ENCODE data around the gene TANC1. TPM values are rescaled to one million over a fixed set of nuclear protein-coding genes. Genes with fewer than 3 reads are reported as not detected.

The TANC1 gene
- total RNA-seq, 4 donors from 2014 or later: 20.6 to 64.8 (median 31.5) TPM

DNA sequence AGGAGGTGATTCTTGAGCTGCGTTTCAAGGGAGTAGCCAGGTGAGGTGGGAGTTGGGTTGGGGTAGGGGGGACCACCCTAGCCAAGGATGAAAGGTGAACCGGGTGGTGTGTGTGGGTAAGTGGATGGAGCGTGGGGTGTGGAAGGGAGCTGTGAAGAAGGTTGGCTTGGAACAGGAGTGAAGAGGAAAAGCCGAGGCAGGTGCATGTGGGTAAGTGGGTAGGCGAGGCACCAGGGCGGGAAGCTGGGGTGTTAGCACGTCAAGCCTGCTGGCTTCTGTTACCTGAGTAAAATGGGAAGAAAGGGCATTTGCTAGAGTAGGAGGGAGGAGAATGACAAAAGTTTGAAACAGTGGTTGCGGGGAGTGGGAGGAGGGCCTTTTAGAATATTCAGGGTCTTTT lies 31.6 kb downstream of the TANC1 start:
- TF ChIP-seq CTCF (IDR thresholded peaks at IDR 0.05; ENCODE audit: low read depth): no peak

GRCh38 chr2:159002462-159003111 lies 34.1 kb downstream of the TANC1 start:
- no peak for TF ChIP-seq CTCF (IDR thresholded peaks at IDR 0.05; ENCODE audit: low read depth)

DNA sequence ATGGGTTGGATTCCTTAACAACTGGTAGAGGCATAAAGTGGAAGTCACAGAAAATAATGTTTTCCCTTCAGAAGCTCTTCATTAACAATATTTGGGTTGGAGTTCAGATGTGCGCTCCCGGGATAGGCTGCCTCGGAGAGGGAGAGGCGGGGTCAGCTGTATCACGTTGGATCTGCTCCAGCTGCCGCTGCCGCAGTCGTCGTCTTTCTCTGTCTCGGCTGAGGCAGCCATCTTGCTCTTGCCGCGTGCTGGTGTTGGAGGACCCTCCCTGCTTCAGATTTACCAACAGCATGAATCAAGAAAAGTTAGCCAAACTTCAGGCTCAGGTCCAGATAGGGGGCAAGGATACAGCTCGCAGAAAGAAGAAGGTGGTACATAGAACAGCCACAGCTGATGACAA lies 35.1 kb downstream of the TANC1 start:
- no peak for TF ChIP-seq CTCF (IDR thresholded peaks at IDR 0.05; ENCODE audit: low read depth)

- TF ChIP-seq CTCF (IDR thresholded peaks at IDR 0.05; ENCODE audit: low read depth): no peak
These were observed 36.4 kb downstream of the TANC1 start for GRCh38 chr2:159004849-159005248.

- no peak for TF ChIP-seq CTCF (IDR thresholded peaks at IDR 0.05; ENCODE audit: low read depth)
These were observed 41.5 kb downstream of the TANC1 start for GRCh38 chr2:159009940-159010339.

- TF ChIP-seq CTCF (IDR thresholded peaks at IDR 0.05; ENCODE audit: low read depth): no peak
These were observed 41.9 kb downstream of the TANC1 start for GRCh38 chr2:159010340-159010739.

DNA sequence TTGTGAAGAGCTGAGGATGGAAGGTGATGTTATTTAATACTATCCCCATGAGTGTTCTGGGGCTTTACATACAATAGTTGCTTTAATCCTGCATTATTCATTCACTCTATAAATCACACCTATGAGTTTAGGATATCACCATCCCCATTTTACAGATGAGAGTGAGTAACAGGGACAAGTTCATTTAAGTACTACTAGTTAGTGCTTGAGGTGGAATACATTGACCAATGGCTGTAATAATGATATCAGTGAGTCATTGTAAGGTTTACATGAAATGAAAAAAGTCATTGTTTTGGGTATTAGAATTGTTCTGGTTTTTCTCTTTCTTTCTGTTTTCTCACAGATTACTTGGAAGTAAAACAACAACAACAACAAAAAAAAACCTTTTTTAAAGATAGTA lies 42.5 kb downstream of the TANC1 start:
- no peak for TF ChIP-seq CTCF (IDR thresholded peaks at IDR 0.05; ENCODE audit: low read depth)

Data from subcutaneous adipose tissue (tissue), 4 donors.